Fibroblast of the aortic adventitia (primary cell): ENCODE results near the gene MAGEE1. TPM values are rescaled to one million over a fixed set of nuclear protein-coding genes. Genes with fewer than 3 reads are reported as not detected.

Experiments used
- DNase-seq: peaks from one replicate; pipeline ENCODE4 v3.0.0-alpha.2; 2010; ENCODE audit warnings: low read depth
- H3K4me3 ChIP-seq: 2 replicates; pipeline ENCODE4 v1.5.1; 2011; ENCODE audit warnings: low read depth, mild to moderate bottlenecking, control low read depth, low read length, moderate library complexity
- CTCF ChIP-seq: IDR thresholded peaks from 2 replicates; pipeline ENCODE4 v1.5.1; 2011; ENCODE audit warnings: mild to moderate bottlenecking, low read length, control low read depth, inconsistent platforms; ENCODE audit not compliant: insufficient read depth
- total RNA-seq: library from RNA; depleted of rRNA; stranded (reverse); fragments of >200 nt; gene quantifications from 2 replicates; pipeline ENCODE4 v1.2.3, GENCODE V29; 2012; ENCODE audit warnings: low replicate concordance

Gene MAGEE1
- total RNA-seq, 1 donor: 1.9 TPM

GRCh38 chrX:76433219-76433618, 5.7 kb downstream of the MAGEE1 start:
- no peak overlapping the region for H3K4me3 ChIP-seq
- no peak for DNase-seq
- TF ChIP-seq CTCF: no peak

GRCh38 chrX:76434103-76434741, 6.7 kb downstream of the MAGEE1 start:
- no peak for DNase-seq
- no peak for TF ChIP-seq CTCF
- no peak overlapping the region for H3K4me3 ChIP-seq

- H3K4me3 ChIP-seq: no peak overlapping the region
- DNase-seq: no peak
- no peak for TF ChIP-seq CTCF
Observed at GRCh38 chrX:76439188-76439587, 11.7 kb downstream of the MAGEE1 start.

GRCh38 chrX:76453737-76454406, 26.4 kb downstream of the MAGEE1 start:
- TF ChIP-seq CTCF: no peak
- DNase-seq: no peak

GRCh38 chrX:76454456-76454927, 27.0 kb downstream of the MAGEE1 start:
- no peak overlapping the region for H3K4me3 ChIP-seq
- TF ChIP-seq CTCF: peak; percentile 67
- peak; percentile 39 for DNase-seq

More at GRCh38 chrX:76453737-76454406, 26.4 kb downstream of the MAGEE1 start:
- no peak overlapping the region for H3K4me3 ChIP-seq

GRCh38 chrX:76477353-76477752, 49.8 kb downstream of the MAGEE1 start:
- H3K4me3 ChIP-seq: no peak overlapping the region
- TF ChIP-seq CTCF: no peak
- DNase-seq: no peak
